HepG2 (cell line): ENCODE measurements around the gene ANO10. TPM values are rescaled to one million over a fixed set of nuclear protein-coding genes. Genes with fewer than 3 reads are reported as not detected.
"Not testable (repeated sequence)": the region's sequence is repeated elsewhere in the genome, so short reads cannot be mapped to it uniquely, and the experiment has no call there.

Experiments
- ATAC-seq: fragments of 200-7000 bp; cut with Tn5 transposase; 3 replicates; pipeline ENCODE4 v1.9.1; 2020; ENCODE audit warnings: mild to moderate bottlenecking, moderate library complexity
- BruUV-seq: library from RNA; stranded (reverse); fragments of 400-500 nt; replicated peaks from 2 replicates; lab custom pipeline; 2021; lab: Mats Ljungman, UMichigan
- CTCF ChIA-PET: fragments of 300-600 bp; formaldehyde crosslinking; extraction: SDS; loops from one replicate; lab custom pipeline; 2021; ENCODE audit warnings: low total read pairs, inconsistent platforms, low intra/inter-chr PET ratio; lab: Yijun Ruan, JAX
- POLR2A ChIA-PET: fragments of 350-600 bp; sonication (Branson Sonifier 250); formaldehyde crosslinking; loops from one replicate; lab custom pipeline; 2020; ENCODE audit warnings: antibody characterized with exemption, inconsistent platforms; lab: Yijun Ruan, JAX
- DNase-seq: peaks from one replicate; pipeline ENCODE4 v3.0.0-alpha.2; 2015; ENCODE audit warnings: low spot score
- FAIRE-seq: peaks from 3 replicates; lab custom pipeline; 2011; peaks lifted over from hg19 to GRCh38; lab: Jason Lieb, UNC
- H2AFZ ChIP-seq: one replicate; pipeline ENCODE4 v1.6.1; 2011; ENCODE audit warnings: low read length, inconsistent platforms
- H3K27ac ChIP-seq: fragments of 300-600 bp; 3 replicates; pipeline ENCODE4 v1.8.0; 2011; ENCODE audit warnings: mixed run types, mild to moderate bottlenecking, mixed read lengths, low read length, inconsistent platforms; ENCODE audit not compliant: insufficient read depth; ENCODE audit errors: extremely low read length
- H3K27me3 ChIP-seq, 2 experiments: fragments of 200-600 bp in 1 of 2; 2 replicates in 1 of 2; 3 replicates in 1 of 2; pipeline versions ENCODE4 v1.6.0 to v1.8.0; 2011; ENCODE audit warnings: low read length in 2 of 2, mild to moderate bottlenecking in 2 of 2, moderate library complexity in 2 of 2, inconsistent platforms in 1 of 2; ENCODE audit not compliant: insufficient read depth in 2 of 2, control insufficient read depth in 1 of 2
- H3K36me3 ChIP-seq, 2 experiments: fragments of 200-600 bp in 1 of 2; replicated peaks in 1 of 2; 2 replicates in 1 of 2; 3 replicates in 1 of 2; pipeline versions ENCODE4 v1.5.1 to v1.8.0; 2011; ENCODE audit warnings: low read length in 2 of 2, inconsistent platforms in 1 of 2; ENCODE audit not compliant: insufficient read depth in 2 of 2, control insufficient read depth in 1 of 2
- H3K4me1 ChIP-seq: 2 replicates; pipeline ENCODE4 v1.5.1; 2012; ENCODE audit warnings: low read length, inconsistent platforms; ENCODE audit not compliant: insufficient read depth
- H3K4me2 ChIP-seq: 2 replicates; pipeline ENCODE4 v1.6.0; 2011; ENCODE audit warnings: low read depth, low read length, inconsistent platforms
- H3K4me3 ChIP-seq, 3 experiments: fragments of 200-600 bp in 1 of 3; sonication (generic), shearing (Covaris generic) in 1 of 3; replicated peaks in 1 of 3; 2 replicates each; pipeline ENCODE4 v1.5.1; 2011 to 2016; ENCODE audit warnings: low read length in 3 of 3, inconsistent platforms in 2 of 3, low read depth in 2 of 3, mild to moderate bottlenecking in 2 of 3, control low read depth in 1 of 3, mixed read lengths in 1 of 3; ENCODE audit not compliant: insufficient read depth in 1 of 3
- H3K79me2 ChIP-seq: one replicate; pipeline ENCODE4 v1.6.1; 2011; ENCODE audit warnings: low read length, inconsistent platforms; ENCODE audit not compliant: insufficient read depth
- H3K9ac ChIP-seq: 2 replicates; pipeline ENCODE4 v1.6.0; 2011; ENCODE audit warnings: mild to moderate bottlenecking, low read depth, low read length, inconsistent platforms; ENCODE audit not compliant: insufficient read depth
- H3K9me3 ChIP-seq: 2 replicates; pipeline ENCODE4 v1.5.1; 2012; ENCODE audit warnings: mild to moderate bottlenecking, low read length
- H4K20me1 ChIP-seq: 2 replicates; pipeline ENCODE4 v1.6.0; 2011; ENCODE audit warnings: inconsistent platforms, mild to moderate bottlenecking, low read length, moderate library complexity; ENCODE audit not compliant: insufficient read depth
- BATF2 ChIP-seq: sonication (generic); formaldehyde crosslinking; IDR thresholded peaks from 2 replicates; pipeline ENCODE4 v1.8.0; 2022; ENCODE audit warnings: mild to moderate bottlenecking, missing genetic modification reagents, moderate library complexity
- CENPBD1 ChIP-seq: sonication (generic); formaldehyde crosslinking; IDR thresholded peaks from 2 replicates; pipeline ENCODE4 v1.8.0; 2022; ENCODE audit warnings: missing genetic modification reagents, low read depth, mild to moderate bottlenecking, borderline replicate concordance
- FOXM1 ChIP-seq: sonication (generic); formaldehyde crosslinking; IDR thresholded peaks from 2 replicates; pipeline ENCODE4 v1.5.0; 2020; ENCODE audit warnings: missing genetic modification reagents
- GTF3A ChIP-seq: sonication (generic); formaldehyde crosslinking; conservative IDR thresholded peaks from 2 replicates; pipeline ENCODE4 v1.4.0; 2020; ENCODE audit warnings: mild to moderate bottlenecking, missing genetic modification reagents
- HOXA5 ChIP-seq: sonication (generic); formaldehyde crosslinking; IDR thresholded peaks from 2 replicates; pipeline ENCODE4 v1.4.0; 2020; ENCODE audit warnings: missing genetic modification reagents
- ONECUT2 ChIP-seq: sonication (generic); formaldehyde crosslinking; IDR thresholded peaks from 2 replicates; pipeline ENCODE4 v1.4.0; 2020; ENCODE audit warnings: missing genetic modification reagents
- SATB2 ChIP-seq: sonication (generic); formaldehyde crosslinking; IDR thresholded peaks from 2 replicates; pipeline ENCODE4 v1.5.0; 2020; ENCODE audit warnings: missing genetic modification reagents
- YY1 ChIP-seq: IDR thresholded peaks from 2 replicates; pipeline ENCODE4 v1.6.1; 2011; ENCODE audit warnings: low read length, low read depth, moderate library complexity, mild to moderate bottlenecking; ENCODE audit not compliant: insufficient read depth, insufficient replicate concordance
- ZBTB3 ChIP-seq: sonication (generic); formaldehyde crosslinking; IDR thresholded peaks from 2 replicates; pipeline ENCODE4 v1.4.0; 2020; ENCODE audit warnings: low read depth, mild to moderate bottlenecking, moderate library complexity, missing genetic modification reagents, borderline replicate concordance
- ZFP1 ChIP-seq: IDR thresholded peaks from 2 replicates; pipeline ENCODE4 v1.6.1; 2016
- ZNF367 ChIP-seq: sonication (generic); formaldehyde crosslinking; IDR thresholded peaks from 2 replicates; pipeline ENCODE4 v1.4.0; 2020; ENCODE audit warnings: missing genetic modification reagents, borderline replicate concordance
- WGBS: methylation state at CpG from one replicate; pipeline ENCODE4 v1.1.6; 2017; ENCODE audit warnings: low lambda C conversion rate; 5-methylcytosine and 5-hydroxymethylcytosine counted together
- in situ Hi-C: cut with HindIII; loops from 2 replicates; pipeline ENCODE4 v1.10.0; 2017; ENCODE audit warnings: low pct_unique_long_range_greater_than_20kb; ENCODE audit not compliant: extremely low pct_ligation_motif_present
- intact Hi-C: fragments of 100-400 bp; cut with micrococcal nuclease; formaldehyde crosslinking; loops from one replicate; pipeline ENCODE4 v1.10.0; 2022; ENCODE audit not compliant: unreplicated experiment
- polyA plus RNA-seq, 8 experiments: library from polyadenylated mRNA; depleted of rRNA in 3 of 8; stranded (reverse) in 7 of 8; unstranded in 1 of 8; fragments of >200 nt; fragmentation: Illumina TruSeq in 4 of 8; extraction: Trizol in 4 of 8; gene quantifications; 2 replicates each; pipeline versions ENCODE4 v1.2.1 to v1.2.3, GENCODE V29; 2011 to 2016; ENCODE audit warnings: low read depth in 4 of 8, missing spikeins in 1 of 8, mixed read lengths in 1 of 8; ENCODE audit not compliant: insufficient read depth in 1 of 8
- total RNA-seq, 5 experiments: library from RNA; depleted of rRNA; stranded (reverse); fragments of >200 nt; fragmentation: Illumina TruSeq; extraction: Trizol; gene quantifications; 2 replicates each; pipeline ENCODE4 v1.2.3, GENCODE V29; 2016; ENCODE audit warnings: low read depth in 1 of 5

ANO10 gene
- total and polyA plus RNA-seq, 2 of the 13 experiments (the other 11 are each of a cell fraction or from before 2014, with no cell fraction given), result 10.4 to 13.1 TPM

- DNase-seq, result no peak
- Histone ChIP-seq H3K9me3 (no peaks in the 10 kb centered on the region), H4K20me1 (no peaks in the 10 kb centered on the region), H3K4me2 (no peak overlapping the region), H2AFZ (no peak overlapping the region), H3K4me3 (no peak overlapping the region), H3K4me1 (no peaks in the 10 kb centered on the region), H3K27me3 (no peaks in the 10 kb centered on the region), H3K79me2 (no peaks in the 10 kb centered on the region), H3K36me3 (no peaks in the 10 kb centered on the region), H3K27ac (no peak overlapping the region), H3K9ac (no peak overlapping the region)
- BruUV-seq, result no TSS peak
- ChIA-PET CTCF (no interaction called here), POLR2A (no interaction called here)
- no peak for FAIRE-seq
- ATAC-seq, result no peak
- intact Hi-C loops, result no loop called here
- in situ Hi-C loops, result no loop called here
- TF ChIP-seq HOXA5 (CRISPR knock-in tag) (no peak), GTF3A (CRISPR knock-in tag) (no peak), ZBTB3 (CRISPR knock-in tag) (no peak), ZFP1 (CRISPR knock-in tag) (no peak), BATF2 (CRISPR knock-in tag) (no peak), YY1 (no peak), CENPBD1 (CRISPR knock-in tag) (no peak), SATB2 (CRISPR knock-in tag) (no peak)
- 98% methylated on average over 23 of the region's 29 CpGs for WGBS
These were observed 136.8 kb downstream of the ANO10 start for GRCh38 chr3:43484926-43485488.

GRCh38 chr3:43481375-43481774 lies 140.4 kb downstream of the ANO10 start:
- no peak overlapping the region for H3K4me2 ChIP-seq
- in situ Hi-C loops (no loop called here), intact Hi-C loops (no loop called here)
- no peaks in the 10 kb centered on the region for H3K36me3 ChIP-seq
- ChIA-PET POLR2A (no interaction called here), CTCF (no interaction called here)
- no peaks in the 10 kb centered on the region for H3K27me3 ChIP-seq
- H3K4me1 ChIP-seq, result no peaks in the 10 kb centered on the region
- ATAC-seq, result no peak
- DNase-seq, result no peak
- no peaks in the 10 kb centered on the region for H3K79me2 ChIP-seq
- no TSS peak for BruUV-seq
- H3K27ac ChIP-seq, result no peak overlapping the region
- no peak overlapping the region for H3K4me3 ChIP-seq
- TF ChIP-seq FOXM1 (CRISPR knock-in tag) (no peak), ONECUT2 (CRISPR knock-in tag) (no peak), ZNF367 (CRISPR knock-in tag) (no peak)
- no peak for FAIRE-seq
- H4K20me1 ChIP-seq, result no peaks in the 10 kb centered on the region
- no peaks in the 10 kb centered on the region for H3K9me3 ChIP-seq
- H3K9ac ChIP-seq, result no peak overlapping the region
- H2AFZ ChIP-seq, result no peak overlapping the region

DNA sequence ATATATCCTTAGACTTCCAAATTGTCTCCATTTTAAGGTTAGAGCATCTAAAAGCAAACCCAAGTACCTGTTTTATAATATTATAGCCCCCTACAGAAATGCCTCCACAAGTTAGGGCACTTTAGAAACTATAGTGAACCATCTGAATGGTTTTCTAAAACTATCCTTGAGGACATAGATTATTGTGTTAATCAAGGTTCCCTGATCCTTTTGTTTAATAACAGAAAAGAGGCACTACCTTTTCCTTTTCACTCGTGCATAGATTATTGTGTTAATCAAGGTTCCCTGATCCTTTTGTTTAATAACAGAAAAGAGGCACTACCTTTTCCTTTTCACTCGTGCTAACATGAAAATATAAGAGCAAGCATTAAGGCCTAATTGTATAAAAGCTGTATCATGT lies 143.0 kb downstream of the ANO10 start:
- H3K27ac ChIP-seq, H3K36me3 ChIP-seq, DNase-seq, FAIRE-seq, H3K9me3 ChIP-seq, H3K27me3 ChIP-seq, POLR2A ChIA-PET, H3K9ac ChIP-seq, BruUV-seq, H3K79me2 ChIP-seq, H3K4me2 ChIP-seq, intact Hi-C loops, ATAC-seq, H2AFZ ChIP-seq, in situ Hi-C loops, H3K4me1 ChIP-seq, H4K20me1 ChIP-seq, CTCF ChIA-PET, H3K4me3 ChIP-seq: not testable (repeated sequence)
- WGBS, result 43% methylated on average over 2 of the region's 2 CpGs
